ENCODE measurements around the gene SHANK3.

Gene SHANK3

DNA sequence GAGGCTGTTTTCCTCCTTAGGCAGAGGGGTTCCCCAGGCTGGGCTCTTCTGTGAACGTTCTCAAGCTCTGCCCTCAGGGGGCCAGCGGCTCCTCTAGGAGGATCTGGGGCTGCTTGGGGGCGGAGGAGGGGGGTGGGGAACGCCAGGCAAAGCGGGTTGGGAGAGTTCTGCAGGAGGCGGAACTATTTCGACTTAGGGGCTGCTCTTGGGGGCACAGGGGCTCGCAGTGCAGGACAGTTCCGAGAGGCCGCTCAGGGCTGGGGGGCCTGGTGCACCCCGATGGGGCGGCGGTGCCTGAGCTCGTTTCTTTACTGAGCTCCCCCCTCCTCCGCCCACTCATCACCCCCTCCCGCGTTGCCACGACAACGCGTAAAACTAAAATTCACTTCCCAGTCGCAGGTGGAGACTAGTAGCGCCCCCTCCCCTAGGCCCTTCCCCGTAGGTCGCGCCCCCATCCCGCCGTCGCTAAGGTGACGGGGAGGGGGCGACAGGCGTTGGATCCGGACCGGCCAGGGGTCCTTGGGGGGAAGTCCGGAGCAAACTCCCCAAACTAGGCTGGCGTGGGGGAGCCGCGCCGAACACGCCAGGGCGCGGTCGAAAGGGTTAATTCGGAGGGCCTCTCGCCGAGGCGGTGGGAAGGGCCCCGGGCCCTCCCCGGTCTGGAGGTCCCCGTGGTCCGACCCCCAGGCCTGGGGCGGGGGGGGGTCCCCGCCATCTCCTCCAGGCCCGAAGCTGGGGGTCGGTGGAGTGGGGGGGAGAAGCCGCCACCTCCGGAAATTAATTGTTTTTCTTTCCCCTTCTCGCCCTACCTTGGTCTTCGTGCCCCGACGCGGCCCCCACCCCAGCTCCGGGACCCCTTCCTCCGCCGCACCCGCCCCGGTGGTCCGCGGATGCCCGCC, 857 bp downstream of the SHANK3 start:
- no peak overlapping the region for H3K27ac Mint-ChIP-seq
- peaks cover 11% of the 10 kb centered on the region for H3K27me3 Mint-ChIP-seq (ENCODE audit: low read depth, poor library complexity)
- H3K4me3 Mint-ChIP-seq: peak overlapping the region; percentile 71
- DNase-seq: no peak
- no peaks in the 10 kb centered on the region for H3K9me3 Mint-ChIP-seq
- peaks cover 38% of the 10 kb centered on the region for H3K4me1 Mint-ChIP-seq
- TF ChIP-seq, protein P1, sequence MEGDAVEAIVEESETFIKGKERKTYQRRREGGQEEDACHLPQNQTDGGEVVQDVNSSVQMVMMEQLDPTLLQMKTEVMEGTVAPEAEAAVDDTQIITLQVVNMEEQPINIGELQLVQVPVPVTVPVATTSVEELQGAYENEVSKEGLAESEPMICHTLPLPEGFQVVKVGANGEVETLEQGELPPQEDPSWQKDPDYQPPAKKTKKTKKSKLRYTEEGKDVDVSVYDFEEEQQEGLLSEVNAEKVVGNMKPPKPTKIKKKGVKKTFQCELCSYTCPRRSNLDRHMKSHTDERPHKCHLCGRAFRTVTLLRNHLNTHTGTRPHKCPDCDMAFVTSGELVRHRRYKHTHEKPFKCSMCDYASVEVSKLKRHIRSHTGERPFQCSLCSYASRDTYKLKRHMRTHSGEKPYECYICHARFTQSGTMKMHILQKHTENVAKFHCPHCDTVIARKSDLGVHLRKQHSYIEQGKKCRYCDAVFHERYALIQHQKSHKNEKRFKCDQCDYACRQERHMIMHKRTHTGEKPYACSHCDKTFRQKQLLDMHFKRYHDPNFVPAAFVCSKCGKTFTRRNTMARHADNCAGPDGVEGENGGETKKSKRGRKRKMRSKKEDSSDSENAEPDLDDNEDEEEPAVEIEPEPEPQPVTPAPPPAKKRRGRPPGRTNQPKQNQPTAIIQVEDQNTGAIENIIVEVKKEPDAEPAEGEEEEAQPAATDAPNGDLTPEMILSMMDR (IDR thresholded peaks at IDR 0.05): no peak
- H3K36me3 Mint-ChIP-seq (ENCODE audit: low read depth): peaks cover 10% of the 10 kb centered on the region

DNA sequence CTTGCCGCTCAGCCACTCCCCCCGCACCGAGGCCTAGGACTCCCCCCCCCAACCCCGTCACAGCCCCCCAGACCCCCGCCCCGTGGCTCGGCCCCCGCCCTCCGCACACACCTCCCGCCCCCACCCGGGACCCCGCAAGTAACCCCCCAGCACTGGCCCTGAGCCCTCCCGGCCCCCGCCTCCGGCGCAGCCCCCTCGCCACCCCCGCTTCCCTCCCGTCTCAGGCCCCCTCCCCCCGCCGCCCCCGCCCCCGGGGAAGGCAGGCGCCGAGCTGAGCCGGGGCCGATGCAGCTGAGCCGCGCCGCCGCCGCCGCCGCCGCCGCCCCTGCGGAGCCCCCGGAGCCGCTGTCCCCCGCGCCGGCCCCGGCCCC, 1.5 kb downstream of the SHANK3 start:
- TF ChIP-seq, protein P1 (IDR thresholded peaks at IDR 0.05): no peak
- Mint-ChIP-seq H3K4me3 (peak overlapping the region; percentile 54), H3K27ac (no peak overlapping the region), H3K27me3 (ENCODE audit: low read depth, poor library complexity) (peaks cover 11% of the 10 kb centered on the region), H3K4me1 (peaks cover 38% of the 10 kb centered on the region), H3K36me3 (ENCODE audit: low read depth) (peaks cover 11% of the 10 kb centered on the region), H3K9me3 (no peaks in the 10 kb centered on the region)
- peak; percentile 64 for DNase-seq

DNA sequence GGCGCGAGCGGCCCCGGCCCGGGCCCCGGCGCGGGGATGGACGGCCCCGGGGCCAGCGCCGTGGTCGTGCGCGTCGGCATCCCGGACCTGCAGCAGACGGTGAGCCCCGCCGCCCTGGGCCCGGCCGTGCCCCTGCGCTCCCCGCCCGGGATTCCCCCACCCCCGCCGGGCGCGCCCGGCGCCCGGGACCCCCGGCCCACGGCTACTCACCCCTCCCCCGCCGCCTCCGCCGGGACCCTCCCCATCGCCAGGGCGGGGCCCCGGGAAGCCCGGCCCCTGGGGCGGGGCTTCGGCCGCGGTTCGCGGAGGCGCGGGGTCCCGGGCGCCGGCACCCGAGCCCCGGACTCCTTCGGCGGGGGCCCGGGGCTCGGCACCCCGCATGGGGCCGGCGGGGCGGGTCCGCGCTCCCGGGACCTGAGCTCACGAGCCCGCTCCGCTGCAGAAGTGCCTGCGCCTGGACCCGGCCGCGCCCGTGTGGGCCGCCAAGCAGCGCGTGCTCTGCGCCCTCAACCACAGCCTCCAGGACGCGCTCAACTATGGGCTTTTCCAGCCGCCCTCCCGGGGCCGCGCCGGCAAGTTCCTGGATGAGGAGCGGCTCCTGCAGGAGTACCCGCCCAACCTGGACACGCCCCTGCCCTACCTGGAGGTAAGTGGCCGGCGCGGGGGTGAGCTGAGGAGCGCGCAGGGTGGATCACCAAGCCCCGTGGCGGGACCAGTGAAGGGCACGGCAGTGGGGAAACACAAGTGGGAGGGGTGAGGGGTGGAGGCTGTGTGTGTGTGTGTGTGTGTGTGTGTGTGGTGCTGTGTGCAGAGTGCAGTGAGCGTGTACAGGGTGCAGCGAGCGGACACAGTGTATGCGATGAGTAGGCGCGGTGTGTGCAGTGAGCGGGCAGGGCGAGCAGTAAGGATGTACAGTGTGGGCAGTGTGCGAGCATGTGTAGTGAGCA, 2.3 kb downstream of the SHANK3 start:
- peak; percentile 77 for DNase-seq
- Mint-ChIP-seq H3K9me3 (no peaks in the 10 kb centered on the region), H3K4me1 (peaks cover 38% of the 10 kb centered on the region), H3K27me3 (ENCODE audit: low read depth, poor library complexity) (peaks cover 11% of the 10 kb centered on the region), H3K27ac (no peak overlapping the region), H3K36me3 (ENCODE audit: low read depth) (peaks cover 17% of the 10 kb centered on the region), H3K4me3 (peak overlapping the region; percentile 80)
- TF ChIP-seq, protein P1 (IDR thresholded peaks at IDR 0.05): no peak

DNA sequence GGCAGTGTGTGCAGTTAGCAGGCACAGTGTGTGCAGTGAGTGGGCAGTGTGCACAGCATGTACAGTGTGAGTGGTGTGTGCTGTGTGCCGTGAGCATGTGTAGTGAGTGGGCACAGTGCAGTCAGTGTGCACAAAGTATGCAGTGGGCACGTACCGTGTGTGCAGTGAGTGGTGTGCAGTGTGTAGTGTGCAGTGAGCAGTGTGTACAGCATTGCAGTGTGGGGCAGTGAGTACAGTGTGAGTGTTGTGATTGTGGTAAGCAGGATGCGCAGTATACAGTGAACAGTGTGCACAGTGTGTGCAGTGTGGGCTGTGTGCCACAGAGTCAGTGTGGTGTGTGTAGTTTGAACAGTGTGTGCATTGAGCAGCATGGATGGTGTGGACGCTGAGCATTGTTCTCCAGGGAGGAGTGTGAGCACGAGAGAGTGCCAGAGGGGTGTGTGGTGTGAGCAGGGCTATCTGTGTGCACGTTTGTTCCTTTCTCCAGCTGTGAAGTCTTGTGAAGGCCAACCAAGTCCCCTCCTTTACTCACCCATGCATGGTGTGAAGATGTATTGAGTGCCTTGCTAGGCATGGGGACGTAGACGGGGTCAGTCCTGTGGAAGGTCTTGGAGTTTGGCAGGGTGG, 3.0 kb downstream of the SHANK3 start:
- TF ChIP-seq, protein P1 (IDR thresholded peaks at IDR 0.05): no peak
- peak overlapping the region; percentile 80 for H3K4me3 Mint-ChIP-seq
- peaks cover 17% of the 10 kb centered on the region for H3K36me3 Mint-ChIP-seq (ENCODE audit: low read depth)
- peaks cover 34% of the 10 kb centered on the region for H3K4me1 Mint-ChIP-seq
- H3K27me3 Mint-ChIP-seq (ENCODE audit: low read depth, poor library complexity): peaks cover 11% of the 10 kb centered on the region
- no peak overlapping the region for H3K27ac Mint-ChIP-seq
- H3K9me3 Mint-ChIP-seq: no peaks in the 10 kb centered on the region
- no peak for DNase-seq

DNA sequence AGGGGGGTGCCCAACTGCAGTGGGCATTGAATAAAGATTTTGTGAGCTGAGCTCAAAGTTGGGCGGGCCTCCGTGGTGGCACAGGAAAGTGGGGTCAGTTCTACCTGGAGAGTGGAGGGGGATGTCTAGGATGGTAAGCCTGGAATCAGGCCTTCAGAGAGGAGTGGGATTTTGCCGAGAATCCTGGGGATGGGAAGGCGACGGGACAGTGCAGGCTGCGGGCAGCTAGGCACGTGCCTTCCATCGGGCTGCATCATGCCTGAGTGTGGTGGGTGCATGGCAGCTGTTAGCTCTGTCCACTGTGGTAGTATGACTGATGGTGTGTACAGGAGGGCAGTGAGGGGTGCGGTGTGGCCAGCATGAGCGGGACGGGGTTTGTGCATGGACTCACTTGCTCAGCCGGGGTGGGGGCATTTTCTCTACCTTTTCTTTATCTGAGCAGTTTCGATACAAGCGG, 3.6 kb downstream of the SHANK3 start:
- DNase-seq: no peak
- peaks cover 28% of the 10 kb centered on the region for H3K4me1 Mint-ChIP-seq

More for the DNA sequence above, 3.6 kb downstream of the SHANK3 start:
- peaks cover 21% of the 10 kb centered on the region for H3K36me3 Mint-ChIP-seq (ENCODE audit: low read depth)
- no peaks in the 10 kb centered on the region for H3K9me3 Mint-ChIP-seq
- TF ChIP-seq, protein P1 (IDR thresholded peaks at IDR 0.05): no peak
- peak overlapping the region; percentile 80 for H3K4me3 Mint-ChIP-seq
- peaks cover 11% of the 10 kb centered on the region for H3K27me3 Mint-ChIP-seq (ENCODE audit: low read depth, poor library complexity)
- H3K27ac Mint-ChIP-seq: no peak overlapping the region

Data from nephron progenitor cell (in vitro differentiated cells).